Measurements from ENCODE around the gene GTF2A1L. TPM values are rescaled to one million over a fixed set of nuclear protein-coding genes. Genes with fewer than 3 reads are reported as not detected.
"Not testable (repeated sequence)": the region's sequence is repeated elsewhere in the genome, so short reads cannot be mapped to it uniquely, and the experiment has no call there.

The GTF2A1L gene
- total and polyA plus RNA-seq, 10 of the 15 experiments (the other 5 are each of a cell fraction or from before 2014, with no cell fraction given) = not detected

- 25% methylated on average over 2 of the region's 2 CpGs for WGBS (ENCODE audit: insufficient coverage, insufficient replicate concordance, low lambda C conversion rate, missing lambda C conversion rate)
- CTCF ChIA-PET = no interaction called here
- ATAC-seq (no peak), DNase-seq (ENCODE audit: low read depth, low spot score) (no peak), FAIRE-seq (no peak)
- Histone ChIP-seq H3K4me3 (no peak overlapping the region), H3K27ac (ENCODE audit: control insufficient read depth, insufficient read depth) (no peak overlapping the region), H3K4me2 (ENCODE audit: control insufficient read depth, insufficient read depth) (no peak overlapping the region), H3K79me2 (ENCODE audit: control insufficient read depth, insufficient read depth, low read length) (no peaks in the 10 kb centered on the region), H3K9ac (ENCODE audit: control insufficient read depth, insufficient read depth, low read length) (no peak overlapping the region), H4K20me1 (ENCODE audit: control insufficient read depth, insufficient read depth) (no peaks in the 10 kb centered on the region), H3K4me1 (ENCODE audit: control insufficient read depth, insufficient read depth, low read length) (no peaks in the 10 kb centered on the region), H3K9me3 (replicated peaks; ENCODE audit: control insufficient read depth, insufficient read depth, low read length) (no peaks in the 10 kb centered on the region), H3K27me3 (replicated peaks in 1 of 2; ENCODE audit: control insufficient read depth in 2 of 2, insufficient read depth in 2 of 2, low read length in 1 of 2) (no peaks in the 10 kb centered on the region), H2AFZ (ENCODE audit: control insufficient read depth, low read depth, low read length) (no peak overlapping the region), H3K36me3 (ENCODE audit: control insufficient read depth in 2 of 2, insufficient read depth in 2 of 2, low read length in 1 of 2) (no peaks in the 10 kb centered on the region)
- in situ Hi-C loops (cut with MboI) = no loop called here
- RAD21 ChIA-PET (ENCODE audit: unreplicated experiment) = no interaction called here
- BruUV-seq (replicated peaks) = no TSS peak
- TF ChIP-seq ZBTB11 (CRISPR knock-in tag; IDR thresholded peaks at IDR 0.05) = no peak
- intact Hi-C loops (cut with micrococcal nuclease; ENCODE audit: unreplicated experiment) = no loop called here
- POLR2A ChIA-PET = no interaction called here
- SMC1A ChIA-PET (ENCODE audit: uncharacterized antibody, unreplicated experiment) = no interaction called here
Measured at GRCh38 chr2:48699348-48699930, 81.8 kb downstream of the GTF2A1L start.

GRCh38 chr2:48703621-48704020 is 86.0 kb downstream of the GTF2A1L start:
- H3K27me3 ChIP-seq (replicated peaks in 1 of 2; ENCODE audit: control insufficient read depth in 2 of 2, insufficient read depth in 2 of 2, low read length in 1 of 2); FAIRE-seq; RAD21 ChIA-PET (ENCODE audit: unreplicated experiment); H2AFZ ChIP-seq (ENCODE audit: control insufficient read depth, low read depth, low read length); H3K4me1 ChIP-seq (ENCODE audit: control insufficient read depth, insufficient read depth, low read length); DNase-seq (ENCODE audit: low read depth, low spot score); ATAC-seq; BruUV-seq (replicated peaks); CTCF ChIA-PET; in situ Hi-C loops (cut with MboI); H4K20me1 ChIP-seq (ENCODE audit: control insufficient read depth, insufficient read depth); H3K79me2 ChIP-seq (ENCODE audit: control insufficient read depth, insufficient read depth, low read length); H3K36me3 ChIP-seq (ENCODE audit: control insufficient read depth in 2 of 2, insufficient read depth in 2 of 2, low read length in 1 of 2); SMC1A ChIA-PET (ENCODE audit: uncharacterized antibody, unreplicated experiment); H3K27ac ChIP-seq (ENCODE audit: control insufficient read depth, insufficient read depth); H3K9ac ChIP-seq (ENCODE audit: control insufficient read depth, insufficient read depth, low read length); POLR2A ChIA-PET; H3K4me3 ChIP-seq; H3K9me3 ChIP-seq (replicated peaks; ENCODE audit: control insufficient read depth, insufficient read depth, low read length); intact Hi-C loops (cut with micrococcal nuclease; ENCODE audit: unreplicated experiment); H3K4me2 ChIP-seq (ENCODE audit: control insufficient read depth, insufficient read depth): not testable (repeated sequence)
- WGBS (ENCODE audit: insufficient coverage, insufficient replicate concordance, low lambda C conversion rate, missing lambda C conversion rate) = 66% methylated on average over 6 of the region's 6 CpGs
